Activated CD8-positive, alpha-beta memory T cell treated with anti-CD3 and anti-CD28 coated beads, Interleukin-2, amount 50 U/mL, for 24 hours (primary cell): ENCODE data around the gene PROK1.

ENCODE experiments used
- DNase-seq: peaks from one replicate; pipeline ENCODE4 v3.0.0-alpha.2; 2020; ENCODE audit errors: extremely low read depth

PROK1 gene

GRCh38 chr1:110465038-110465813, 14.3 kb downstream of the PROK1 start:
- DNase-seq, result no peak

- DNase-seq, result no peak
These were observed 14.9 kb downstream of the PROK1 start for GRCh38 chr1:110465814-110466380.

DNA sequence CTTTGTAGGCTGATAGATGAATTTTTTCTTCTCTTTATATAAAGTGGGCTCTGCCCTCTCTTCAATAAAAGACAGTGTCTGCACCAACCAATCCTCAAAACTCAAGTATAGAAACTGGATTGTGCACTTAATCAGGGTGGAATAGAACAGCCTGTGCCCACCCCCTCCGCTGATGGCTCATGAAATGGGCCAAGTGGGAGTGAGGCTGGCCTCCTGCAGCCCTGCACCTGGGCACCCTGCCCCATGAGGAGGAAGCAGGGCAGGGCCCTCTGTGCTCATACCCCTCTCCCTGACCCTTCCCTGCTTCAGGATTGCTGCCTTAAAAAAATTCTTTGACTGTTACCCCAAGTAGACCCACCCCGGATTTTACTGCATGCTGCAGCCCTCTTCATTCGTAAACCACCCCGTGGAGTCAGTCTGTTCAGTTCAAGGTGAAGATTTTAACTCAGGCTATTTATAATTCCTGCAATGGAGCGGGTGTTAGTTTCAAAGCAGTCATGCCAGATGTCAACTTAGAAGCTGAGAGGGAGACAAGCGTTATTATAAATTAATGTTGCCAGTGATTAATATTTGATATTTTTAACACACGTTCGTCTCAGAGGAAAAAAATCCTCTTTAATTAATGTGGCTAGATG, 15.8 kb downstream of the PROK1 start:
- no peak for DNase-seq

GRCh38 chr1:110471131-110471530, 20.2 kb downstream of the PROK1 start:
- DNase-seq, result no peak

DNA sequence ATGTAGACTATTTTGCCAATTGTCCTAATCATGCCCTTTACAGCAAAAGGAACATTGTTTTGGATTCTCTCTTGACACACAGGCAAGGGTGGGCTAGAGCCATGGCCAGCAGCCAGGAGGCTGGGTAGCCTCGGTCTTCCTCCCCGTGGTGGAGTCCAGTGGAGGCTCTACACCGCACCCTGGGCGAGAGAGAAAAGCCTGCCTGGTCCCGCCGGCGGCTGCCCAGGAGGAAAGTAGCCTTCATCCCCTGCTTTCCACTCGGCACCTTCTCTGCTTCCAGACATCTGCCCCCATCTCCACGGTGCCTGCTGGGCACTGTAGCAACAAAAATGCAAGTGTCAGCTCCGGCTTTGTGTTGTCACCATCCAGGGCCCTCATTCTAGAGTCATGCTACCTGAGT, 21.6 kb downstream of the PROK1 start:
- no peak for DNase-seq

- no peak for DNase-seq
These were observed 23.5 kb downstream of the PROK1 start for GRCh38 chr1:110474444-110474843.

GRCh38 chr1:110475362-110476027, 24.5 kb downstream of the PROK1 start:
- no peak for DNase-seq

DNA sequence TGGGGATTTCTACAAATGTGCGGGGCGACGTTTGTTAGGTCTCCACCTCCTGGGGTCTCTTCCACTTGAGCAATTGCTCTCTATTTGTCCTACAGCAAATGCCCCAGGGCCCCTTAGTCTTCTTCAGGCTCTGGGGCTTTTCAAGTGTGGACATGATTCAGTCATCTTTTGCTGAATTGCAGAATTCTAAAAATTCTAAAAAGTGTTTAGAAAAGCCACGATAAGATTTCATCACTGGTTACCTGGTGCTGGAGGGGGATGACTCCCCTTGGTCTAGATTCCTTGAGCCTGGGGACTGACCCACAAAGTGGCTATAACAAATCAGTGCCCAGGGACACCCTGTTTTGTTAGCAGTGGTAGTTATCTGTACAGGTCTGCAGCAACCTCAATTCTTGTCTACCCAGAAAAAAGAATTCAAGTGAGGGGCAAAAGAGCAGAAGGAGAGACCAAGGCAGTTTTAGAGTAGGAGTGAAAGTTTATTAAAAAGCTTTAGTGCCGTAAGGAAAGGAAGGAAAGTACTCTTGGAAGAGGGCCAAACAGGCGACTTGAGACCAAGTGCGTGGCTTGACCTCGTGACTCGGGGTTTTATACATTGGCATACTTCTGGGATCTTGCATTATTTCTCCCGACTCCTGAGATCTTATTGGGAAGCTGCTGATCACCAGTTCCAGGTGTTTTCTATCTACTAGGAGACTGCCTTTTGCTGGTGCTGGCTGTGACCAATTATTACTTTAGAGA, 25.2 kb downstream of the PROK1 start:
- DNase-seq, result no peak

DNA sequence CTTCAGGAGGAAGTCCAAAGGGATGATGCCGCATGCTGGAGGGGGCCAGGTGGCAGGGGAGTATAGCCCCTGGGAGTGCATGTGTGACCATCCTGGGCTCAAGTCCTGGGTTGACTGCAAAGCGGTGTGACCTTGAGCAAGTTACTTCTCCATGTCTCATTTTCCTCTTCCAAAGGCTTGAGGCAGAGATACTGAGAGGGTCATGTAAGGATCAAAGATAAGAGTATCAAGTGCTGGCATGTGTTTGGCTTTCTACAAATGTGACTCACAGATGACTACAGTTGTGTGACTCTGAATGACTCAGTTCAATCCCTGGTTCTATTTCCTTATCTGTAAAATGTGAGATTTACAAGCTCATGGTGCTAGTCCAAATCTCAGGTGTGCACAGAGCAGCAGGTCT, 26.1 kb downstream of the PROK1 start:
- DNase-seq, result no peak

DNA sequence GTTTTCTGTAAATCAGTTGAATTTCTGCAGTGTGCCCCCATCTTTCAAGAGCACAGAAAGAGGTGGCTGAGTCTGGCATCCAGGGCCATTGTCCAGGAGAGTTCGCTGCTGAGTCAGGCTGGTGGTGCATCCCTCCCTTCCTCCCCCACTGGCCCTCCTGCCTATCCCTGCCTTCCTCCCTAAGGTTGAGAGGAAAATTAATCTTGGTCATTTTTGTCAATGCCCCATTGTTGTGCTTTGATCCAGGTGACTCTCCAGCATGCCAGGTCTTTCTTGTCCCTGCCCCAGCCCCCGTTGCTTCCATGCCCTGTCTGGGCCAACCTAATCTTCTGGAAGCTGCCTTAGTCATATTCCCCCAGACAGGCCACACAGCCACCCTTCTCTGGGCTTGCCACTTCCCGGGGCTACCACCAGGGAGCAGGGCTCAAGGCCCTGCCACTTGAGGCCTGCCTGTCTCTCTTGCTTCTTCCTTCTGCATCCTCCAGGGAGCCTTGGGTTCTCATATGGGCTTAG, 26.6 kb downstream of the PROK1 start:
- DNase-seq, result no peak

- no peak for DNase-seq
These were observed 27.2 kb downstream of the PROK1 start for GRCh38 chr1:110477967-110478640.

- no peak for DNase-seq
These were observed 27.9 kb downstream of the PROK1 start for GRCh38 chr1:110478886-110479285.

- no peak for DNase-seq
These were observed 29.6 kb downstream of the PROK1 start for GRCh38 chr1:110480356-110481096.

- no peak for DNase-seq
These were observed 31.1 kb downstream of the PROK1 start for GRCh38 chr1:110481968-110482623.

- DNase-seq, result no peak
These were observed 31.8 kb downstream of the PROK1 start for GRCh38 chr1:110482662-110483307.

DNA sequence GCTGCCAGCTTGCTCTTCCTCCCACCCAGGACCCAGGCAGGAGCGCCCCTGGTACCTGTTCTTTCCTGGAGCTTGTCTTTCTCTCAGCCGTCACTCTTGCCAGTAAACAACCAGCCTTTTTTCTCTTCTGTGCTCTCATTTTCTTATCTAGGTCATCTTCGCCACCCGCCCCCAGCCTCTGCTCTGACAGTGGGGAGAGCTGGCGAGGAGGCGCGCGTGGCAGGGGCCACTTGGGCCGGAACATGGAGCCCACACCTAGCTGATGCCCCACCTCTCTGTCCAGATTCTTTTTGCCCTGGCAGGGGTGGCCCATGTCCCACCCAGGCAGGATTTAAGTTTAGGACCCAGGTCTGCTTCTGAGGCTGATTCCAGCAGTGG, 32.3 kb downstream of the PROK1 start:
- DNase-seq, result no peak

GRCh38 chr1:110484801-110485200, 33.9 kb downstream of the PROK1 start:
- DNase-seq, result no peak

GRCh38 chr1:110485725-110486124, 34.8 kb downstream of the PROK1 start:
- no peak for DNase-seq

- DNase-seq, result no peak
These were observed 36.8 kb downstream of the PROK1 start for GRCh38 chr1:110487726-110488125.
